HG02623 (cell line): Measurements from ENCODE around the gene CCT2.
"Not testable (repeated sequence)": the region's sequence is repeated elsewhere in the genome, so short reads cannot be mapped to it uniquely, and the experiment has no call there.

Experiments
- ATAC-seq: cut with Tn5 transposase; IDR thresholded peaks from one replicate; pipeline ENCODE4 v1.9.1; 2021; ENCODE audit warnings: moderate library complexity; ENCODE audit not compliant: unreplicated experiment

CCT2 gene

GRCh38 chr12:69588527-69588926, 3.3 kb downstream of the CCT2 start:
- ATAC-seq: no peak

GRCh38 chr12:69589082-69589481, 3.8 kb downstream of the CCT2 start:
- no peak for ATAC-seq

GRCh38 chr12:69595689-69596088, 10.4 kb downstream of the CCT2 start:
- ATAC-seq: no peak

DNA sequence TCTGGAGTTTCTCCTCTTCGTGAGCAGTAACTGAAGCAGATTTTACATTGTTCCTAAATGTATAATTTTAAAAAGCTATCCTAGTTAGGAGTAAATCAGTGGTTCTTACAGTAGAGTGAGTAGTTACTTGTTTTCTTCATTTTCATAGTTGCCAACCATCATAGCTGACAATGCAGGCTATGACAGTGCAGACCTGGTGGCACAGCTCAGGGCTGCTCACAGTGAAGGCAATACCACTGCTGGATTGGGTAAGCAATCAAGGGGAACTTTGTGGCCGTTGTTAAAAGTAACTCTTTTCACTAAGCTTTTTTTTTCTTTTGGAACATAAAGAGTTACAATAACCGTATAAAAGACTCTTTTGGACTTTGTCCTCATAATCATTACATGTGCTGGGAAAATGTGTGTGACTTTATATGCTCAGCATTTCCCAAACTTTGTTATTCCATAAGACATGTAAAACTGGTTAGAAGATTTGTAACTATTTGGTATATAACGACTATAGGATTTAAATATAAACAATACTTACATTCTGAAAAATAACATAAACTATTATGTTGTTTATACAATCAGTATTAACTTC, 13.0 kb downstream of the CCT2 start:
- ATAC-seq: no peak

DNA sequence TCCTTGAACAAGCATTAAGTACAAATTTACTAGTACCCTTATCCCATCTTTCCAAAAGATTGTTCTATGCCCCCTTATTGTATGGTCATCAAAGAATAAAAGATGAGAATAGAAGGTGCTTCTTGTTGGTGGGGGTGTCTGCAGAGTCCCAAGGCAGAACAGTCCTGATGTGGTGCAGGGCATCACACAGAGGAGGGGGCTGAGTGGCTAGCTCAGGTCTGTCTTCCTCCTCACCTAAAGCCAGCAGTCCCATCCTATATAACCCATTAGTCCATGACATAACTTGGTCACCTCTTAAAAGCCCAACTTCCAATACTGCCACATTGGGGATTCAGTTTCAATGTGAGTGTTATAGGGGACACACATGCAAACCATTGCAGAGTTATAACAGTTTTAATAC, 15.5 kb downstream of the CCT2 start:
- no peak for ATAC-seq

GRCh38 chr12:69601962-69602685, 16.9 kb downstream of the CCT2 start:
- ATAC-seq: no peak

GRCh38 chr12:69602954-69603353, 17.7 kb downstream of the CCT2 start:
- no peak for ATAC-seq

GRCh38 chr12:69603556-69603955, 18.3 kb downstream of the CCT2 start:
- ATAC-seq: not testable (repeated sequence)

DNA sequence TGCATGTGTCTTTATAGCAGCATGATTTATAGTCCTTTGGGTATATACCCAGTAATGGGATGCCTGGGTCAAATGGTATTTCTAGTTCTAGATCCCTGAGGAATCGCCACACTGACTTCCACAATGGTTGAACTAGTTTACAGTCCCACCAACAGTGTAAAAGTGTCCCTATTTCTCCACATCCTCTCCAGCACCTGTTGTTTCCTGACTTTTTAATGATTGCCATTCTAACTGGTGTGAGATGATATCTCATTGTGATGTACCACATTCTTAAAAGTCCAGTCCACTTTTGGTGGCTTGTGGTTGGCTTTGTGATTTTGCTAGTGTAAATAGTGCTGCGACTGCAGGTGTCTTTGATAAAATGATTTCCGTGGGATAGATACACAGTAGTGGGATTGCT, 19.0 kb downstream of the CCT2 start:
- not testable (repeated sequence) for ATAC-seq

GRCh38 chr12:69608114-69608513, 22.9 kb downstream of the CCT2 start:
- no peak for ATAC-seq

GRCh38 chr12:69610126-69610525, 24.9 kb downstream of the CCT2 start:
- no peak for ATAC-seq

- no peak for ATAC-seq
Observed at GRCh38 chr12:69610729-69611128, 25.5 kb downstream of the CCT2 start, which contains the start of gene LRRC10. Gene LRRC10 (minus strand): TSS chr12:69610907. CDS start chr12:69610838, 69 bp downstream.

DNA sequence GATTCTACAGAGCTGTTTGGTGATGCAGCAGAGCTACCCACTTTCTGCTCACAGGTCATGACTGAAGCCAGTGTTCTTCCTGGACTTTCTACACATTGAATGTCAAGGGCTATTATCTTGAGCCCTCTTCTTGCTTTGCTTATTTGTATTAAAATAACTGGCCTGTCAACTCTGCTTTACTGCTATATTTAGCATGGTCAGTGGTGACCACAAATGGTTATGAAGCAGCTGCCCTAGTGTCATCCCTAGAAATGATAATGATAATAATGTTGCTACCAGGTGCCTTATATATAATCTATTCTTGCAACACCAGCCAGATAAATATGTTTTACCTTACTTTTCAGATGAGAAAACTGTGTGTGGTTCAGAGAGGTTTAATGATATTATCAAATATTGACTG, 28.1 kb downstream of the CCT2 start:
- ATAC-seq: no peak

DNA sequence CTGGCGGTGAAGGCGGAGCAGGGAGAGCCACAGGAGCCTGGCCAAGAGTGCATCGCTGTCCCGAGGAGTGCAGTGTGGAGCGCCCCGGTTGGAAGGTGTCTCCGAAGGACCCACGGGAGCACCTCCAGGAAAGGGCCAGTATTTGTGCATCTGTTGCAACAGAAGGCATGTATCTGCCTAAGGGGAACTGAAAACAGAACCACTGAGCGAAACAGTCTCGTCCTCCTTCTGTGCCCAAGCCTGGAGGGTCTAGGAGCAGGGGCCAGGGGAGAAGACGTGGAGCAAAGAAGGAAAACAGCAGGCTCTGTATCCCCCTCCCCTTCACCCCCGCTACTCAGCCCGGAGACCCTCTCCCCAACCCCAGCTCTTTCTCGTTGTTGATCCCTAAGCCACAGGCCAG, 30.8 kb downstream of the CCT2 start:
- ATAC-seq: no peak

- ATAC-seq: no peak
Observed at GRCh38 chr12:69619050-69619449, 33.8 kb downstream of the CCT2 start.

DNA sequence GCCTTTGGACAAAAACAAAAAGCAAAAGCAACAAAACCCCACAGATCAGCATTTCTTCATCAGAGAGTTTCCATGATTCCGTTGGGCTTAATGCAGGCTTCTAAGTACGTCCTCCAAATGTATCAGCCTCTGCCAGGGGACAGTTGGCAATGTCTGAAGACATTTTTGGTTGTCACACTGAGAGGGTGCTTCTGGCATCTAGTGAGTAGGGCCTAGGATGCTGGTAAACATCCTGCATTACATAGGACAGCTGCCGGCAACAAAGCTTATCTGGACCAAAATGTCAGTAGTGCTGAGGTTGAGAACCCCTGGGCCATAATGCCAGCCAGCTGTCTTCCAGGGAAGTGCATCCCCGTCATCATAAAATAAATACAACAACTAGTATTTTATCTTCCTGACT, 34.8 kb downstream of the CCT2 start:
- no peak for ATAC-seq

GRCh38 chr12:69620921-69621320, 35.7 kb downstream of the CCT2 start:
- ATAC-seq: no peak

GRCh38 chr12:69621551-69621950, 36.3 kb downstream of the CCT2 start:
- no peak for ATAC-seq

DNA sequence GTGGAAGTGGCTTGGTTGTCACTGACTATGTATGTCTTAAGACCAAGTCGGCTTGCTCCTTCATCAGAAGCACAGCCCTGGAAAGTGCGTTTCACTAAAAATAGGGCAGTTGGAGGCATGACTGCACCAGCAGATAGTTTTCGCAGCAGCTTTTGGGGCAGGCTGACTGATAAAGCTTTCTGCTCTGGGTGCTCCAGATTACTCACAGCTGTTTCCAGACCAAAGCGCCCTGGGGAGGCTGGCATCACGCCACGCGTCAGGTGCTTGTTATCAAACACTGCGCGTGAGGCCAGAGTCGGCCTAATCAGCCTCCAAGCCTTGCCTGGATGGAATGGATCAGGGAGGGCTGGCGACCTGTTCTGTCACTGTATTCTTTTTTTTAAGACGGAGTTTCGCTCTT, 38.7 kb downstream of the CCT2 start:
- no peak for ATAC-seq

GRCh38 chr12:69627501-69627900, 42.2 kb downstream of the CCT2 start:
- ATAC-seq: no peak

GRCh38 chr12:69630191-69630590, 44.9 kb downstream of the CCT2 start:
- ATAC-seq: no peak

- no peak for ATAC-seq
Observed at GRCh38 chr12:69633061-69633460, 47.8 kb downstream of the CCT2 start.
